EL (cell line): ENCODE measurements around the gene C16orf96.
A peak's percentile ranks its signal among the peaks of the same experiment; 100 is the strongest.

ENCODE experiments used
- DNase-seq: peaks from one replicate; pipeline ENCODE4 v3.0.0-alpha.2; 2016

C16orf96 gene

GRCh38 chr16:4624015-4624826, 68.1 kb downstream of the C16orf96 start, which contains the start of gene MGRN1:
Gene MGRN1 (plus strand): TSS chr16:4624826. CDS start chr16:4624961, 135 bp downstream.
- DNase-seq: peak; percentile 97

DNA sequence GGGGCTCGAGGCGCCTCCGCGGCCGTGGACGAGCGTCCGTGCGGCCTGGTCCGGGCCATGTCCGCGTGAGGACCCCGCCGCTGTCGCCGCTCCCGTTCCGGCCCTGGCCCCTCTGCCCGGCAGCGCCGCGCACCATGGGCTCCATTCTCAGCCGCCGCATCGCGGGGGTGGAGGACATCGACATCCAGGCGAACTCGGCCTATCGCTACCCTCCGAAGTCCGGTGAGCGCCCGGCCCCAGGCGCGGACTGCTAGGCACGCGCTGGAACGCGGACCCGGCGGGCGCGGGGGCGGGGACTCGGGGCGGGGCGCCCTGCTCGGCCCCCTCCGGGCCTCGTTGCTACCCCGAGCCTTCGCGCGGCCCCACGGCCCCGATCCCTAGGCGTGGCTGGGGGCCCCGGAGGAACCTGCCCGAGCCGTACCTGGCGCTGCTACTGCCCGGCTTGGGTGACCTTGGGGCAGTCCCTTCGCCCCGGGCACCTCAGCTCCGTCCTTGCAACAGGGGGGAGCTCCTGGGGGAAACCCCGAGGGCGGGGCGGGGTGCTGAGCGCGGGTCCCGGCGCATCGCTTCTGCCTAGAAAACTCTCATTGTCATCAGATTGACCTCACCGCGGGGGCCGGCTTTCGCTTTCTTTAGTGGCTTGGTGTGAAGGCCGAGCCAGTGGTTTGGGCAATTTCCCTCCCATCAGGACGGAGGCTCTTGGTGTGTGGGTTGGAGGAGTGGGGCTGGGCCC, 68.9 kb downstream of the C16orf96 start:
- DNase-seq: peak; percentile 64

DNA sequence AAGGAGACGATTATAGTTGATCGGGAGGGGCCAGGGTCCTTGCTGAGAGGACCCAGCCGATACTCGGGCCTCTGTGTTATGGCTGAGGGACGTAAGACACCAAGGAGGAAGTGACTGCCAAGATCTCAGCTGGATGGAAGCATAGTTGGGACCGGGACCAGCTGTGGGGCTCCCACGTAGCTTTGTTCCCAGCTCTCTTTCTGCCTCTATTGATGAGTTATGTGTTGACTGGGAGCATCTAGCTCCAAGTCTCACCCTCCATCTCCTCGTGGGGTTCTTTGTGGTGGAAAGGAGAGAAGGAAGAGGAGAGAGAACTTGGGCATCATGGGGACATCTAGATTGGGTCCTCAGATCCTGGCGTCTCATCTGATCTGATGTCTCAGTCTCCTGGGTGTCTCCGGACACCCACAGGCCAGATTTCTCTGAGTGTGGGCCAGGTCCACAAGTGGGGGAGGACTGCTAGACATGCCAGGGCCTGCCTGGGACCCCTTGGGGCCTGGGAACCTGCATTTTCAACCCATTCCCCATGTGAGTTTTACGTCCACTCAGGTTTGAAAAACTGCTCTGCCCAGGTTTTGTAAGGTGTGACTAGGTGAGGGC, 69.5 kb downstream of the C16orf96 start:
- DNase-seq: no peak

GRCh38 chr16:4626396-4626795, 70.3 kb downstream of the C16orf96 start:
- no peak for DNase-seq

DNA sequence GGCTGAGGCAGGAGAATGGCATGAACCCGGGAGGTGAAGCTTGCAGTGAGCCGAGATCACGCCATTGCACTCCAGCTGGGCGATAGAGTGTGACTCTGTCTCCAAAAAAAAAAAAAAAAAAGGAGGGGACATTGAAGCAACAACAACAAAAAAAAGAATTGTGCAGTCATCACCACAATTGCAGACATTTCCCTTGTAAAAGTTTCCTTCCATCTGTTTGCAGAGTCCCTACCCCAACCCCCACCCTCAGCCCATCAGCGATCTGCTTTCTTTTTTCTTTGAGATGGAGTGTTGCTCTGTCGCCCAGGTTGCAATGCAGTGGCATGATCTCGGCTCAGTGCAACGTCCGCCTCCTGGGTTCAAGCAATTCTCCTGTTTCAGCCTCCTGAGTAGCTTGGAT, 72.1 kb downstream of the C16orf96 start:
- no peak for DNase-seq

GRCh38 chr16:4631444-4631843, 75.3 kb downstream of the C16orf96 start:
- DNase-seq: no peak

GRCh38 chr16:4633910-4634635, 77.9 kb downstream of the C16orf96 start:
- no peak for DNase-seq

DNA sequence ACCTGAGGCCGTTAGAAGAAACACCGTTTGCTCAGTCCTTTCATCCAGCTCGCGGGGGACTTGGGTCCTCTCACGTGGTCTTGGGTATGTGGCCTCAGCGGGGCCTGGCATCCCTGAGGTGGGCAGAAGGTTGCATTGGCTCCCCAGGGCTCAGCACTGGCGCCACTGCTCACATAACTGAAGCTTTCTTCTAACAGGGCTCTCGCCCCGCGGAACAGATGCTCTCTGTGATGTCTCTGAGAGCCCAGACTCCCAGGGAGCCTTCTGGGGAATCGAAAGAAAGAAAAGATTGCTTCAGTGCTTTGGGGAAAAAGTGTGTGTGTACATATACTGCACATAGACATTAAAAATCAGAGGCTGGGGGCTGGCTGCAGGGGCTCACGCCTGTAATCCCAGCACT, 78.6 kb downstream of the C16orf96 start:
- no peak for DNase-seq

DNA sequence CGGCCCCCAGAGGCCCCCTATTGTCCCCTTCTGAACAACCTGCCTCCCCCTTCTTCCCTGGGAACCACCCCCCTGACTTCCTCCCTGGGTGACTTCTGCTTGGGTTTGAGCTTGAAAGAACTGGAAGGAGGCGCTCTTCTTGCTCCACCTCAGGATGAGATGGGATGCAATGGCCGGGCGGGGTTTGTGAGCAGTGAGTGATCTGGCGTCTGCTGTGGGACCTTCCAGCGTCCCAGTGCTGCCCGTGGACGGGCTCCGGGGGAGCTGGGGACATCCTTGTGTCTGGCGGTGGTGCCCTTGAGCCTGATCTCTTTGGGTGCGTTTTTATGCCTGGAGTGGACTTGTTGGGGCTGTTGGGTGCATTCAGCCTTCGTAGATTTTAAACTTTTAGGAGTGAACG, 80.1 kb downstream of the C16orf96 start:
- no peak for DNase-seq

GRCh38 chr16:4637501-4638166, 81.5 kb downstream of the C16orf96 start:
- no peak for DNase-seq

DNA sequence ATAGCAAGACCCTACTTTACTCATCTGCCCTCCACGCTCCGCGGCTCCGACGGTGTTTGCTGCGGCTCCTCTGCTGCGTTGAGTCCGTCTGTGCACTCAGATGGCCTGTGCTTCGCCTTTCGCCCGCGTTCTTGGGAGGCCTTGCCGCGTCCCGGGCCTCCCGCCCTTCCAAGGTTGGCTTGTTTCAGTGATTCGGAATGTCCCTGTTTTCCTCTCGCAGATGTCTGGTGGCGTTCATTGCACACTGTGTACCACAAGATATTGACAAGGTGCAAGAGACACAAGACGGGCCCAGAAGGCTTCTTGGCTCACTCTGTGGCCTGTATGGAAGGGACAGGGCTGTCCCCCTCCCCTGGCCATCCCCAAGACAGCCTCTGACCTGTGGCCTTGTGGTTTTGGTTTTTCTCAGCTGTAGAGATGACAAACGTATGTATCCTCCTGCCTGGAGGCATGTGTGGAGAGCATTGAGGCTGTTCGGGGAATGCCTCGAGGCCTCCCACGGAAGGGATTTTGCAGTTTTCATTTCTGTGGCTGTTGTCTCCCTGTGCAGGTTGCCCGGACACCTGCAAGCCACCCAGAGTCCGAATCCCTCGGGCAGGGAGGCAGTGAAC, 83.9 kb downstream of the C16orf96 start:
- peak; percentile 41 for DNase-seq

DNA sequence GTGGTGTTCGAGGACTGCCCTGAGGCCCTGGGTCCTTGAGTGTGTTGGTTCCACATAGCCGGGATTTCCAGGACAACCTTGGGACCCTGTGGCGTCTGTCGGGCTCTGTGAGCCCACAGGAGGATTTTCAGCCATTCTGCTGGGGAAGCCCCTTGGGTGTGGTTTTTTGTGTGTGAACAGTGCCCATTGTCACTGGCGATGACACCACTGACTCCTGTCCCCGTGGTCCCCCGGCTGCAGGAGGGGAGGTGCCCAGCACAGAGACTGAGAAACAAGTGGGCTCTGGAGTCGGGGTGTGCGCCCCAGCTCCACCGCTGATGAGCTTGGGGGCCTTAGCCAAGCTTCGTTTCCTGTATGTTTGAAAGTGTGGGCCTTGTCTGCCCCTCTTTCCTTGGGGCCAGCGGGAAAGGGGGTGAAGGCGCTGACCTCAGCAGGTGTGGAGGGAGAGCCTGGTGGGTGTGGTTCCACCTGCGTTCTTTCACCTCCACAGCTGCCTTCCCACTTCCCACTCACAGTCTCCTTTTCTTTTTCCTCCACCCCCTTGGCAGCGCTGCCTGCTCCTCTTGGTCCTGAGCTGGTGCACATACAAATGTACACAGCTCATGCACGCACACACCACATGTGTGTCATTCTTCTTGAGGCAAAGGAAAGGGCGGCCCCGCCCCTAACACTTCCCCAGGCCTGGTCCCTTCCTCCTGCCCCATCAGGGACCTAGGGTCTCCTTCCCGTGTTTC, 84.6 kb downstream of the C16orf96 start:
- DNase-seq: no peak

DNA sequence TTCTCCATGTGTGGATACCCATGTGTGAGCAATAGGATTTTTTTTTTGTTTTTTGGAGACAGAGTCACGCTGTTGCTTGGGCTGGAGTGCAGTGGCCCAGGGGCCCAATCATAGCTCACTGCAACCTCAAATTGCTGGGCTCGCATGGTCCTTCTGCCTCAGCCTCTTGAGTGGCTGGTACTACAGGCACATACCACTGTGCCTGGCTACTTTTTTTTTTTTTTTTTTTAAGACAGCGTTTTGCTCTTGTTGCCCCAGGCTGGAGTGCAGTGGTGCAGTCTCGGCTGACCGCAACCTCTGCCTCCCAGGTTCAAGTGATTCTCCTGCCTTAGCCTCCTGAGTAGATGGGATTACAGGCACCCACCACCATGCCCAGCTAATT, 85.2 kb downstream of the C16orf96 start:
- DNase-seq: no peak

GRCh38 chr16:4641895-4642294, 85.8 kb downstream of the C16orf96 start:
- DNase-seq: no peak

GRCh38 chr16:4646773-4647643, 90.9 kb downstream of the C16orf96 start:
- DNase-seq: no peak

GRCh38 chr16:4647644-4647980, 91.5 kb downstream of the C16orf96 start:
- no peak for DNase-seq

- no peak for DNase-seq
Observed at GRCh38 chr16:4648917-4649316, 92.8 kb downstream of the C16orf96 start.

DNA sequence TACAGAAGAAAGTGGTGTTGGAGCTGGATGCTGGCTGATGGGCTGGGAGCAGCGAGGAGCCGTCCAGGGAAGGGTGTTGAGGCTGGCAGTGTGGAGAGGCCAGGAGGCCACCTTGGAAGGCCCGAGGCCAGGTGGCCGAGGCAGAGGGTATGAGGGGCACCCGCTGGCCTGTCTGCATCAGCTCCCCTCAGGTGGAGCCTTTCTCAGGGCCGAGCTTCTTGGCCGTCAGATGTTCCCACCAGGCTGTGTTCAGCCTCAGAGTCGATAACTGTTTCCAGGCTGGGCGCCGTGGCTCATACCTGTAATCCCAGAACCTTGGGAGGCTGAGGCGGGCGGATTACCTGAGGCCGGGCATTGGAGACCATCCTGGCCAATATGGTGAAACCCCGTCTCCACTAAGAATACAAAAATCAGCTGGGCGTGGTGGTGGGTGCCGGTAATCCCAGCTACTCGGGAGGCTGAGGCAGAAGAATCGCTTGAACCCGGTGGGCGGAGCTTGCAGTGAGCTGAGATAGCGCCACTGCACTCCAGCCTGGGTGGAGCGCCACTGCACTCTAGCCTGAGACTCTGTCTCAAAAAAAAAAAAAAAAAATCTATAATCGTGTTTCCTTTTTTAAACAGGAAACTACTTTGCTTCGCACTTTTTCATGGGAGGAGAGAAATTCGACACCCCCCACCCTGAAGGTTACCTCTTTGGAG, 93.8 kb downstream of the C16orf96 start:
- no peak for DNase-seq
